HFF-Myc (cell line): ENCODE data around the gene TRIM13.
"Not testable (repeated sequence)": the region's sequence is repeated elsewhere in the genome, so short reads cannot be mapped to it uniquely, and the experiment has no call there.

ENCODE experiments used
- DNase-seq: peaks from one replicate; pipeline ENCODE4 v3.0.0-alpha.2; 2011; ENCODE audit warnings: low read depth; ENCODE audit errors: extremely low read depth
- H3K4me3 ChIP-seq: replicated peaks from 2 replicates; pipeline ENCODE4 v1.5.1; 2011; ENCODE audit warnings: low read depth, mild to moderate bottlenecking, control low read depth, low read length
- TF ChIP-seq, protein P1 (sequence below): IDR thresholded peaks from 2 replicates; pipeline ENCODE4 v1.5.1; 2012; ENCODE audit warnings: mild to moderate bottlenecking, low read depth, low read length, control low read depth; ENCODE audit errors: missing control alignments

Gene TRIM13

DNA sequence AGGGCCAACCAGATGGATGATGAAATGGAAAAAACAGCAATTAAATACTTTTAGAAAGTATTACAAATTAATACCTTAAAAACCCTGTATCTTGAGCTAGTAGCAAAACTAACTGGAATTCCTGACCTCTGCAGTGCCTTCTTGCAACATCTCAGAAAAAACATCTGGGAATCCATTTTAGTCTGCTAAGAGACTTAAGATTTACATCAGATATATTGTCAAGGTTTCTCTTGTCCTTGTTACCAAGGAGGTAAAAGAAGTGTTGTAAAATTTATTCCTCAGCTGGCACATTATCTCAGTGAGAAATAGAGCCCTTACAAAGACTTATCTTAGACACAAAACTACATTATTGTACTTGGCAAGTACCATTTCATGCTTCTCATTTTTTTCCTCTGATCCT, 36.9 kb downstream of the TRIM13 start:
- no peak overlapping the region for H3K4me3 ChIP-seq
- TF ChIP-seq, protein P1, sequence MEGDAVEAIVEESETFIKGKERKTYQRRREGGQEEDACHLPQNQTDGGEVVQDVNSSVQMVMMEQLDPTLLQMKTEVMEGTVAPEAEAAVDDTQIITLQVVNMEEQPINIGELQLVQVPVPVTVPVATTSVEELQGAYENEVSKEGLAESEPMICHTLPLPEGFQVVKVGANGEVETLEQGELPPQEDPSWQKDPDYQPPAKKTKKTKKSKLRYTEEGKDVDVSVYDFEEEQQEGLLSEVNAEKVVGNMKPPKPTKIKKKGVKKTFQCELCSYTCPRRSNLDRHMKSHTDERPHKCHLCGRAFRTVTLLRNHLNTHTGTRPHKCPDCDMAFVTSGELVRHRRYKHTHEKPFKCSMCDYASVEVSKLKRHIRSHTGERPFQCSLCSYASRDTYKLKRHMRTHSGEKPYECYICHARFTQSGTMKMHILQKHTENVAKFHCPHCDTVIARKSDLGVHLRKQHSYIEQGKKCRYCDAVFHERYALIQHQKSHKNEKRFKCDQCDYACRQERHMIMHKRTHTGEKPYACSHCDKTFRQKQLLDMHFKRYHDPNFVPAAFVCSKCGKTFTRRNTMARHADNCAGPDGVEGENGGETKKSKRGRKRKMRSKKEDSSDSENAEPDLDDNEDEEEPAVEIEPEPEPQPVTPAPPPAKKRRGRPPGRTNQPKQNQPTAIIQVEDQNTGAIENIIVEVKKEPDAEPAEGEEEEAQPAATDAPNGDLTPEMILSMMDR, result no peak
- no peak for DNase-seq

DNA sequence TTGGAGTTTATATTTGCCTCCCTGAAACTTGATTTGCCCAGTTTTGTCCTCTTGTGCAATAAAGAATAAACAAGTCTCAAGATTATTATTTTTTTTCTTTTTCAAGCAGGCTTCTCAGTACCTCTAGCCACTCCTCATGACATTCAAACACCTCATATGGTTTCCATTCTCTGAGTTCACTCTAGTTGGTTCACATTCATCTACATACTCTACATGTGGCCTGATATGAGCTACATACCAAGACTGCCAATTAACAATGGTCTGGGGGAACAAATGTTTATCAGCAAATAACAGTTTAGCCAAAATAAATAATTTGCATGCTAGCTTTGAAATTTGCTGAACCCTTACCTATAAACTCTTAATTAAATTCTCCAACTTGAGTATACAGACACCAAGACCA, 40.9 kb downstream of the TRIM13 start:
- TF ChIP-seq, protein P1, result no peak
- no peak overlapping the region for H3K4me3 ChIP-seq
- DNase-seq, result no peak

DNA sequence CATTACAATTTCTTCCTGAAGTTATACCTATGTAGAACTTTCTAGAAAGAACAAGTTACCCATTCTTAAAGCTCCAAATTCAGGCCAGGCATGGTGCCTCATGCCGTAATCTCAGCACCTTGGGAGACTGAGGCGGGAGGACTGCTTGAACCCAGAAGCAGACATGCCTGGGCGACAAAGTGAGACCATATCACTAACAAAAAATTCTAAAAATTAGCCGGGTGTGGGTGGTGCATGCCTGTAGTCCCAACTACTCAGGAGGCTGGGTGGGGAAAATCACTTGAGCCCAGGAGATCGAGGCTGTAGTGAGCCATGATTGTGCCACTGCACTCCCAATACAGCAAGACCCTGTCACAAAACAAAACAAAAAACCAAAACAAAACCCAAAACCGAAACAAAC, 41.4 kb downstream of the TRIM13 start:
- no peak overlapping the region for H3K4me3 ChIP-seq
- TF ChIP-seq, protein P1, result no peak
- no peak for DNase-seq

DNA sequence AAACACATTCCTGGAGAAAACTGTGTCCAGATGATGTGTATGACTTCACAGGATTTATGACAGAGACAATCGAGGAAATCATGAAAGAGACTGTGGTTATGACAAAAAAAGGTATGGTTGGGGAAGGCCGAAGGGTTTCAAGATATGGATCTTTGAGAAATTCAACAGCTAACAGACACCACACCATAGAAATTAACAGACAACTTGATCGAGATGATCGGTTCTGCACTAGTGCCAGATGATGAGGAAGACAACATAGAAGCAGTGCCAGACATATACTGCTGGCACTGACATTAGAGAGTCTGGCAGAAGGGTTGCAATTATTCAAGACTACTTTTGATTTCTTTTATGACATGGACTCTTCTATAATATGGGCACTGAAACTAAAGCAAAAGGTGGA, 55.6 kb downstream of the TRIM13 start:
- H3K4me3 ChIP-seq, result no peak overlapping the region
- no peak for DNase-seq

DNA sequence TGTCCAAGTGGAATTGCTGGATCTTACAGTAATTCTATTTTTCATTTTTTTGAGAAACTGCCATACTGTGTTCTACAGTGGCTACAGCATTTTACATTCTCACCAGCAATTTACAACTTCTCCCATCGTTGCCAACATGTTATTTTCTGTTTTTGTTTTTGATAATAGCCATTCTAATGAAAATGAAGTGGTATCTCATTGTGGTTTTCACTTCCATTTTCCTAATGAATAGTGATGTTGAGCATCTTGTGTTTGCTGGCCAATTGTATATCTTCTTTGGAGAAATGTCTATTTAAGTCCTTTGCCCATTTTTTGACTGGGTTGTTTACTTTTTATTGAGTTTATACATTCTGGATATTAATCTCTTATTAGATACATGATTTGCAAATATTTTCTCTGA, 57.0 kb downstream of the TRIM13 start:
- TF ChIP-seq, protein P1, result no peak

More for the DNA sequence above, 55.6 kb downstream of the TRIM13 start:
- TF ChIP-seq, protein P1, result no peak

DNA sequence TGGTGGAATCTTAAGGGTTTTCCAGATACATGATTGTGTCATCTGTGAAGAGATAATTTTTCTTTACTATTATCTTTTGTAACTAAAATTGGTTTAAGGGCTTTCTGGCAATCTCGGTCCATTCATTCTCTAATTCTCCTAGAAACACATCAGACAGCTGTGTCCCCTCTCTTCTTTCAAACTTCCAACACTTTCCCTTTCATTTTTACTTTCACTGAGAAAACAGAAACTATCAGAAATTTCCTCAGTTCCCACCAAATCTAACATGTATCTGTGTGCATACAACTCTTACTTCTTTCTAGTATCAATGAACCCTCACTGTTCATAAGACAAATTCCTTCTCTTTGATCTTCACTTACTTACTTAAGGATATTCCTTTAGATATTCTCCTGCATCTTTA, 58.6 kb downstream of the TRIM13 start:
- no peak for DNase-seq
- TF ChIP-seq, protein P1, result no peak
- H3K4me3 ChIP-seq, result no peak overlapping the region

More for the DNA sequence above, 57.0 kb downstream of the TRIM13 start:
- DNase-seq, result no peak
- no peak overlapping the region for H3K4me3 ChIP-seq

DNA sequence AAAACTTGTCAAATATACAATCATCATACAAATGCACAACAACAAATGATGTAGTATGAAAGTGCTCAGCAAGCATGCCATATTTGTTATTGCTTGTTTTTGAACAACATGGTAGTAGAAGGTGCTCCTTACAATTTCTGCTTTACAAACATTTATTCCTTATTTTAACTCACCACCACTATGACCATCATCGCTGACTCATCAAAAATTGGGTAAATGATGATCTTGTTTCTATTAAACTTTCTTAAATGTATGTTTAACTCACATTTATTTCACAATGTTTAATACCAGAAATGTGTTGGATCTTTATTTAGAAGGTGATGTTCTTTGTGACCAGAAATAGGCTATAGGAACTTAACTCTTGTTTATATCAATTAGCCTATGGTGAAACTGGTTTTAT, 63.9 kb downstream of the TRIM13 start:
- H3K4me3 ChIP-seq, result no peak overlapping the region
- TF ChIP-seq, protein P1, result no peak
- DNase-seq, result no peak

DNA sequence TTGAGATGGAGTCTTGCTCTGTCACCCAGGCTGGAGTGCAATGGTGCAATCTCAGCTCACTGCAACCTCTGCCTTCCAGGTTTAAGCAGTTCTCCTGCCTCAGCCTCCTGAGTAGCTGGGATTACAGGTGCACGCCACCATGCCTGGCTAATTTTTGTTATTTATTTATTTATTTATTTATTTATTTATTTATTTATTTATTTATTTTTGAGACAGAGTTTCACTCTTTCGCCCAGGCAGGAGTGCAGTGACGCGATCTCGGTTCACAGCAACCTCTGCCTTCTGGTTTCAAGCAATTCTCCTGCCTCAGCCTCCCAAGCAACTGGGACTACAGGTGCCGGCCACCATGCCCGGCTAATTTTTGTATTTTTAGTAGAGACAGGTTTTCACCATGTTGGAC, 65.5 kb downstream of the TRIM13 start:
- DNase-seq, H3K4me3 ChIP-seq: not testable (repeated sequence)
